Endothelial cell of umbilical vein (primary cell): ENCODE measurements around the gene HBZ. TPM values are rescaled to one million over a fixed set of nuclear protein-coding genes. Genes with fewer than 3 reads are reported as not detected.

ENCODE experiments used
- BruUV-seq: library from RNA; stranded (reverse); fragments of 400-500 nt; replicated peaks from 2 replicates; lab custom pipeline; 2021; lab: Mats Ljungman, UMichigan
- CTCF ChIA-PET: fragments of 300-600, 350-600 bp; sonication (Branson Sonifier 250); formaldehyde crosslinking; loops from one replicate; lab custom pipeline; 2021; ENCODE audit warnings: antibody characterized with exemption, inconsistent platforms; lab: Charles Lee
- POLR2A ChIA-PET: fragments of 300-600, 350-600 bp; sonication (Branson Sonifier 250); formaldehyde crosslinking; loops from one replicate; lab custom pipeline; 2021; ENCODE audit warnings: antibody characterized with exemption, inconsistent platforms; lab: Charles Lee
- DNase-seq: peaks from one replicate; pipeline ENCODE4 v3.0.0-alpha.2; 2011; ENCODE audit warnings: low read depth, low spot score
- FAIRE-seq: peaks from 2 replicates; lab custom pipeline; 2011; peaks lifted over from hg19 to GRCh38; lab: Jason Lieb, UNC
- H2AFZ ChIP-seq: 2 replicates; pipeline ENCODE4 v1.6.0; 2012; ENCODE audit warnings: low read depth, low read length, control low read depth, inconsistent platforms
- H3K27ac ChIP-seq: 2 replicates; pipeline ENCODE4 v1.5.1; 2011; ENCODE audit warnings: low read depth, mild to moderate bottlenecking, control low read depth, low read length, moderate library complexity; ENCODE audit not compliant: insufficient read depth
- H3K27me3 ChIP-seq, 2 experiments: 2 replicates each; pipeline versions ENCODE4 v1.6.0 to v1.6.1; 2011; ENCODE audit warnings: low read length in 2 of 2, mixed read lengths in 1 of 2; ENCODE audit not compliant: control insufficient read depth in 2 of 2, insufficient read depth in 2 of 2
- H3K36me3 ChIP-seq, 2 experiments: 2 replicates in 1 of 2; 3 replicates in 1 of 2; pipeline ENCODE4 v1.5.1; 2011; ENCODE audit warnings: low read length in 2 of 2, mild to moderate bottlenecking in 1 of 2, moderate library complexity in 1 of 2; ENCODE audit not compliant: control insufficient read depth in 2 of 2, insufficient read depth in 2 of 2; ENCODE audit errors: extremely low read depth in 1 of 2
- H3K4me1 ChIP-seq: 3 replicates; pipeline ENCODE4 v1.5.1; 2011; ENCODE audit warnings: mild to moderate bottlenecking, low read length; ENCODE audit not compliant: control insufficient read depth, insufficient read depth; ENCODE audit errors: extremely low read depth
- H3K4me2 ChIP-seq: 2 replicates; pipeline ENCODE4 v1.6.1; 2011; ENCODE audit warnings: low read length, control low read depth, mixed read lengths; ENCODE audit not compliant: insufficient read depth
- H3K4me3 ChIP-seq, 3 experiments: fragments of 200-600 bp in 1 of 3; sonication (generic), shearing (Covaris generic) in 1 of 3; replicated peaks in 1 of 3; 2 replicates each; pipeline ENCODE4 v1.5.1; 2011 to 2016; ENCODE audit warnings: control low read depth in 3 of 3, low read length in 3 of 3, mild to moderate bottlenecking in 2 of 3, inconsistent platforms in 1 of 3, low read depth in 1 of 3, moderate library complexity in 1 of 3; ENCODE audit not compliant: insufficient read depth in 1 of 3
- H3K79me2 ChIP-seq: 2 replicates; pipeline ENCODE4 v1.6.0; 2012; ENCODE audit warnings: low read length, inconsistent platforms; ENCODE audit not compliant: control insufficient read depth, insufficient read depth
- H3K9ac ChIP-seq: replicated peaks from 2 replicates; pipeline ENCODE3; 2011; ENCODE audit warnings: low read length, control low read depth; ENCODE audit not compliant: insufficient read depth; ENCODE audit errors: extremely low read depth
- H3K9me1 ChIP-seq: replicated peaks from 3 replicates; pipeline ENCODE4 v1.6.0; 2011; ENCODE audit warnings: mild to moderate bottlenecking, low read length; ENCODE audit not compliant: control insufficient read depth, insufficient read depth; ENCODE audit errors: extremely low read depth
- H3K9me3 ChIP-seq: replicated peaks from 2 replicates; pipeline ENCODE4 v1.5.1; 2012; ENCODE audit warnings: low read length, inconsistent platforms; ENCODE audit not compliant: control insufficient read depth, insufficient read depth
- H4K20me1 ChIP-seq: replicated peaks from 2 replicates; pipeline ENCODE3; 2011; ENCODE audit warnings: mild to moderate bottlenecking, low read length; ENCODE audit not compliant: control insufficient read depth, insufficient read depth; ENCODE audit errors: extremely low read depth
- EZH2 ChIP-seq: IDR thresholded peaks from 2 replicates; pipeline ENCODE4 v1.6.1; 2012; ENCODE audit warnings: borderline replicate concordance, low read depth, mild to moderate bottlenecking, moderate library complexity, low read length, inconsistent platforms; ENCODE audit not compliant: severe bottlenecking
- FOS ChIP-seq: IDR thresholded peaks from 2 replicates; pipeline ENCODE4 v1.6.1; 2011; ENCODE audit warnings: mild to moderate bottlenecking, low read length, moderate library complexity, borderline replicate concordance; ENCODE audit not compliant: insufficient read depth
- GATA2 ChIP-seq: IDR thresholded peaks from 2 replicates; pipeline ENCODE4 v1.7.0; 2011; ENCODE audit warnings: low read depth, mild to moderate bottlenecking, moderate library complexity, mixed read lengths, low read length; ENCODE audit not compliant: insufficient read length, insufficient read depth
- JUN ChIP-seq: IDR thresholded peaks from 2 replicates; pipeline ENCODE4 v1.6.1; 2011; ENCODE audit warnings: borderline replicate concordance, low read depth; ENCODE audit not compliant: insufficient read length, insufficient read depth
- MYC ChIP-seq: IDR thresholded peaks from one replicate; pipeline ENCODE4 v1.6.1; 2011; ENCODE audit warnings: mild to moderate bottlenecking, low read depth, low read length
- POLR2A ChIP-seq: IDR thresholded peaks from 2 replicates; pipeline ENCODE4 v1.6.1; 2012; ENCODE audit warnings: low read depth, mild to moderate bottlenecking, control low read depth, low read length
- POLR2AphosphoS5 ChIP-seq: IDR thresholded peaks from 2 replicates; pipeline ENCODE4 v1.6.1; 2012; ENCODE audit warnings: low read depth, mild to moderate bottlenecking, control low read depth, low read length, moderate library complexity; ENCODE audit not compliant: insufficient read depth
- dilution Hi-C: fragments of 300-500 bp; cut with MboI; formaldehyde crosslinking; loops from one replicate; pipeline ENCODE4 v1.15.0; 2019; ENCODE audit warnings: low sequenced_read_pairs; ENCODE audit not compliant: extremely low pct_ligation_motif_present
- intact Hi-C: fragments of 100-400 bp; cut with micrococcal nuclease; formaldehyde crosslinking; loops from one replicate; pipeline ENCODE4 v1.10.0; 2022
- polyA plus RNA-seq, 4 experiments: library from polyadenylated mRNA; depleted of rRNA in 3 of 4; stranded (reverse) in 3 of 4; unstranded in 1 of 4; fragments of >200 nt; gene quantifications; 2 replicates each; pipeline versions ENCODE4 v1.2.1 to v1.2.3, GENCODE V29; 2011 to 2012; ENCODE audit warnings: missing spikeins in 1 of 4
- total RNA-seq: library from RNA; stranded (reverse); gene quantifications from 2 replicates; pipeline ENCODE4 v1.2.3, GENCODE V29; 2021
- TF ChIP-seq, protein P1 (sequence below): IDR thresholded peaks from 2 replicates; pipeline ENCODE4 v1.6.1; 2011; ENCODE audit not compliant: insufficient read depth, insufficient read length
- TF ChIP-seq, protein P2 (sequence below), 2 donors: IDR thresholded peaks; 1 replicate in 1 of 2; 2 replicates in 1 of 2; pipeline ENCODE4 v1.5.1; 2011; ENCODE audit warnings: low read length in 2 of 2, mild to moderate bottlenecking in 2 of 2, moderate library complexity in 2 of 2, control low read depth in 1 of 2, inconsistent platforms in 1 of 2, low read depth in 1 of 2; ENCODE audit not compliant: insufficient read depth in 1 of 2; ENCODE audit errors: extremely low read depth in 1 of 2

Gene HBZ
- total and polyA plus RNA-seq, 2 donors (not counting 3 experiments of a cell fraction or from before 2014, with no cell fraction given), result not detected

DNA sequence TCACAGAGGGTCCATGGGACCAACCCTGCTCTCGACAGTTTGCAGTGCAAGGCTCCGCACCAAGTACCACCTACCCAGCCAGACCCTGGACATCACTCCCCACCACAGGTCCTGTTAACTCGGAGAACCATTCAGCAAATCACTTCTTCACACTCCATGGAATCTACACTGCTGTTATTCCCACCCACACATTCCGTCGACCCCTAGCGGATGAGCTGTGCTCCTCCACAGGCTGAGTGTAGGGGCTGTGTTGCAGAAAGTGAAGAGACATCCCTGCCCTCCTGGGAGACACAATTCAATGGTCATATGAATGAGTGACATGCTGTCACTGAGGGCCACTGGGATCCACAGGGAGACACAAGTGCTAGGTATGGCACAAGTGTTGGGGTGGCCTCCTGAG is 46.9 kb upstream of the HBZ start:
- Histone ChIP-seq H3K4me1 (peaks cover 5% of the 10 kb centered on the region), H3K9me3 (no peaks in the 10 kb centered on the region), H3K27me3 (no peaks in the 10 kb centered on the region), H3K36me3 (peaks cover 0 to 3% of the 10 kb centered on the region in 2 experiments), H3K27ac (no peak overlapping the region), H3K4me2 (no peak overlapping the region), H3K9ac (no peak overlapping the region), H3K9me1 (no peaks in the 10 kb centered on the region), H3K4me3 (no peak overlapping the region), H3K79me2 (no peaks in the 10 kb centered on the region), H4K20me1 (no peaks in the 10 kb centered on the region), H2AFZ (no peak overlapping the region)
- CTCF ChIA-PET, result interaction anchor here (2.0 to 6.0 kb wide), 5 partner anchors 9 to 256 kb away, joined by 8 to 130 read pairs (median 61); partner anchors contain the start of genes HBQ1, POLR3K and SNRNP25
- no TSS peak for BruUV-seq
- intact Hi-C loops (no loop called here), dilution Hi-C loops (no loop called here)
- DNase-seq (no peak), FAIRE-seq (no peak)
- POLR2A ChIA-PET, result no interaction called here
- TF ChIP-seq POLR2AphosphoS5 (no peak), EZH2 (no peak), JUN (no peak), POLR2A (no peak), GATA2 (no peak), MYC (no peak), FOS (no peak)
- TF ChIP-seq, protein P1, sequence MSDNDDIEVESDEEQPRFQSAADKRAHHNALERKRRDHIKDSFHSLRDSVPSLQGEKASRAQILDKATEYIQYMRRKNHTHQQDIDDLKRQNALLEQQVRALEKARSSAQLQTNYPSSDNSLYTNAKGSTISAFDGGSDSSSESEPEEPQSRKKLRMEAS, result no peak
- TF ChIP-seq, protein P2, sequence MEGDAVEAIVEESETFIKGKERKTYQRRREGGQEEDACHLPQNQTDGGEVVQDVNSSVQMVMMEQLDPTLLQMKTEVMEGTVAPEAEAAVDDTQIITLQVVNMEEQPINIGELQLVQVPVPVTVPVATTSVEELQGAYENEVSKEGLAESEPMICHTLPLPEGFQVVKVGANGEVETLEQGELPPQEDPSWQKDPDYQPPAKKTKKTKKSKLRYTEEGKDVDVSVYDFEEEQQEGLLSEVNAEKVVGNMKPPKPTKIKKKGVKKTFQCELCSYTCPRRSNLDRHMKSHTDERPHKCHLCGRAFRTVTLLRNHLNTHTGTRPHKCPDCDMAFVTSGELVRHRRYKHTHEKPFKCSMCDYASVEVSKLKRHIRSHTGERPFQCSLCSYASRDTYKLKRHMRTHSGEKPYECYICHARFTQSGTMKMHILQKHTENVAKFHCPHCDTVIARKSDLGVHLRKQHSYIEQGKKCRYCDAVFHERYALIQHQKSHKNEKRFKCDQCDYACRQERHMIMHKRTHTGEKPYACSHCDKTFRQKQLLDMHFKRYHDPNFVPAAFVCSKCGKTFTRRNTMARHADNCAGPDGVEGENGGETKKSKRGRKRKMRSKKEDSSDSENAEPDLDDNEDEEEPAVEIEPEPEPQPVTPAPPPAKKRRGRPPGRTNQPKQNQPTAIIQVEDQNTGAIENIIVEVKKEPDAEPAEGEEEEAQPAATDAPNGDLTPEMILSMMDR (IDR thresholded peaks at IDR 0.05; ENCODE audit: extremely low read depth in 1 of 2, insufficient read depth in 1 of 2, low read depth in 1 of 2, low read length in 2 of 2), result no peak
